Activated CD4-positive, alpha-beta memory T cell treated with anti-CD3 and anti-CD28 coated beads for 36 hours (primary cell): ENCODE measurements around the gene GSC. TPM values are rescaled to one million over a fixed set of nuclear protein-coding genes. Genes with fewer than 3 reads are reported as not detected.
"Not testable (repeated sequence)": the region's sequence is repeated elsewhere in the genome, so short reads cannot be mapped to it uniquely, and the experiment has no call there.

Experiments used
- CTCF ChIA-PET: fragments of 350-600 bp; sonication (Branson Sonifier 250); formaldehyde crosslinking; loops from one replicate; lab custom pipeline; 2021; ENCODE audit warnings: antibody characterized with exemption, inconsistent platforms; lab: Charles Lee
- POLR2A ChIA-PET: fragments of 350-600 bp; sonication (Branson Sonifier 250); formaldehyde crosslinking; loops from one replicate; lab custom pipeline; 2021; ENCODE audit warnings: antibody characterized with exemption; lab: Charles Lee
- DNase-seq: peaks from one replicate; pipeline ENCODE4 v3.0.0-alpha.2; 2020
- H3K27ac Mint-ChIP-seq: one replicate; pipeline ENCODE4 v1.8.0; 2021; ENCODE audit warnings: mixed read lengths
- H3K27me3 Mint-ChIP-seq: one replicate; pipeline ENCODE4 v1.8.0; 2021; ENCODE audit warnings: mixed read lengths
- H3K36me3 Mint-ChIP-seq: one replicate; pipeline ENCODE4 v1.8.0; 2021; ENCODE audit warnings: mixed read lengths
- H3K4me1 Mint-ChIP-seq: one replicate; pipeline ENCODE4 v1.8.0; 2021; ENCODE audit warnings: low read depth, mixed read lengths
- H3K4me3 Mint-ChIP-seq: one replicate; pipeline ENCODE4 v1.8.0; 2021; ENCODE audit warnings: mild to moderate bottlenecking, mixed read lengths
- H3K9me3 Mint-ChIP-seq: one replicate; pipeline ENCODE4 v1.8.0; 2021; ENCODE audit warnings: mixed read lengths
- intact Hi-C: fragments of 100-400 bp; cut with micrococcal nuclease; formaldehyde crosslinking; loops from one replicate; pipeline ENCODE4 v1.15.1; 2023
- total RNA-seq, 2 experiments: library from RNA; stranded (reverse); gene quantifications; one replicate each; pipeline ENCODE4 v1.2.3, GENCODE V29; 2021

GSC gene
- total RNA-seq: not detected

GRCh38 chr14:94769391-94770250, at the start of gene GSC:
GSC (minus strand) TSS chr14:94770113; CDS start chr14:94770015, 98 bp downstream.
- ChIA-PET CTCF (interaction anchor here (1.0 to 1.4 kb wide), 2 partner anchors 21 to 80 kb away, joined by 3 read pairs; no protein-coding TSS in a partner anchor), POLR2A (no interaction called here)
- peaks cover 5% of the 10 kb centered on the region for H3K36me3 Mint-ChIP-seq
- H3K4me3 Mint-ChIP-seq: peak within 1 kb of the TSS; percentile 67
- H3K27me3 Mint-ChIP-seq: peaks cover 80% of the 10 kb centered on the region
- peak; percentile 40 for DNase-seq
- no peaks in the 10 kb centered on the region for H3K9me3 Mint-ChIP-seq
- H3K27ac Mint-ChIP-seq: peak within 1 kb of the TSS; percentile 49
- H3K4me1 Mint-ChIP-seq: peaks cover 16% of the 10 kb centered on the region
- intact Hi-C loops: no loop called here

- no peaks in the 10 kb centered on the region for H3K9me3 Mint-ChIP-seq
- no peak for DNase-seq
- H3K4me3 Mint-ChIP-seq: no peak overlapping the region
- ChIA-PET POLR2A (no interaction called here), CTCF (no interaction called here)
- no peak overlapping the region for H3K27ac Mint-ChIP-seq
- peaks cover 7% of the 10 kb centered on the region for H3K27me3 Mint-ChIP-seq
- H3K36me3 Mint-ChIP-seq: no peaks in the 10 kb centered on the region
- intact Hi-C loops: no loop called here
- no peaks in the 10 kb centered on the region for H3K4me1 Mint-ChIP-seq
These were observed 49.6 kb upstream of the GSC start for GRCh38 chr14:94819531-94819930.

- POLR2A ChIA-PET: no interaction called here
- intact Hi-C loops: no loop called here
- Mint-ChIP-seq H3K4me3 (no peak overlapping the region), H3K9me3 (no peaks in the 10 kb centered on the region), H3K27me3 (peaks cover 2% of the 10 kb centered on the region), H3K36me3 (no peaks in the 10 kb centered on the region), H3K27ac (no peak overlapping the region), H3K4me1 (no peaks in the 10 kb centered on the region)
- DNase-seq: no peak
- CTCF ChIA-PET: interaction anchor here (0.7 kb wide), 1 partner anchor 129 kb away, joined by 3 read pairs; no protein-coding TSS in a partner anchor
These were observed 46.2 kb upstream of the GSC start for GRCh38 chr14:94816113-94816512.

GRCh38 chr14:94805680-94806288, 35.9 kb upstream of the GSC start:
- H3K27me3 Mint-ChIP-seq: peaks cover 8% of the 10 kb centered on the region
- H3K4me1 Mint-ChIP-seq: no peaks in the 10 kb centered on the region
- no peak overlapping the region for H3K4me3 Mint-ChIP-seq
- H3K36me3 Mint-ChIP-seq: no peaks in the 10 kb centered on the region
- no peak overlapping the region for H3K27ac Mint-ChIP-seq
- intact Hi-C loops: no loop called here
- CTCF ChIA-PET: no interaction called here
- no peak for DNase-seq
- no peaks in the 10 kb centered on the region for H3K9me3 Mint-ChIP-seq
- POLR2A ChIA-PET: no interaction called here

- POLR2A ChIA-PET: no interaction called here
These were observed 31.3 kb upstream of the GSC start for GRCh38 chr14:94801225-94801624.

GRCh38 chr14:94800764-94801163, 30.9 kb upstream of the GSC start:
- H3K9me3 Mint-ChIP-seq, intact Hi-C loops, H3K4me3 Mint-ChIP-seq, DNase-seq, H3K4me1 Mint-ChIP-seq, CTCF ChIA-PET, H3K27ac Mint-ChIP-seq, H3K36me3 Mint-ChIP-seq, POLR2A ChIA-PET, H3K27me3 Mint-ChIP-seq: not testable (repeated sequence)

More at GRCh38 chr14:94801225-94801624, 31.3 kb upstream of the GSC start:
- H3K36me3 Mint-ChIP-seq: no peaks in the 10 kb centered on the region
- no peaks in the 10 kb centered on the region for H3K4me1 Mint-ChIP-seq
- no peak overlapping the region for H3K4me3 Mint-ChIP-seq
- CTCF ChIA-PET: no interaction called here
- H3K27me3 Mint-ChIP-seq: peaks cover 7% of the 10 kb centered on the region
- H3K27ac Mint-ChIP-seq: no peak overlapping the region
- no peaks in the 10 kb centered on the region for H3K9me3 Mint-ChIP-seq
- no peak for DNase-seq
- intact Hi-C loops: no loop called here

- Mint-ChIP-seq H3K9me3 (no peaks in the 10 kb centered on the region), H3K4me1 (no peaks in the 10 kb centered on the region), H3K27ac (no peak overlapping the region), H3K27me3 (peaks cover 11% of the 10 kb centered on the region), H3K36me3 (no peaks in the 10 kb centered on the region), H3K4me3 (no peak overlapping the region)
- ChIA-PET POLR2A (no interaction called here), CTCF (no interaction called here)
- intact Hi-C loops: no loop called here
- no peak for DNase-seq
These were observed 28.0 kb upstream of the GSC start for GRCh38 chr14:94797887-94798286.

- DNase-seq: no peak
- Mint-ChIP-seq H3K27me3 (peaks cover 11% of the 10 kb centered on the region), H3K27ac (no peak overlapping the region), H3K4me3 (no peak overlapping the region), H3K9me3 (no peaks in the 10 kb centered on the region), H3K36me3 (no peaks in the 10 kb centered on the region), H3K4me1 (no peaks in the 10 kb centered on the region)
- ChIA-PET CTCF (no interaction called here), POLR2A (no interaction called here)
- intact Hi-C loops: no loop called here
These were observed 26.4 kb upstream of the GSC start for GRCh38 chr14:94796278-94796677.

- CTCF ChIA-PET: no interaction called here
- no peaks in the 10 kb centered on the region for H3K4me1 Mint-ChIP-seq
- intact Hi-C loops: no loop called here
These were observed 25.5 kb upstream of the GSC start for GRCh38 chr14:94795372-94795771.

GRCh38 chr14:94793901-94794300, 24.0 kb upstream of the GSC start:
- intact Hi-C loops: no loop called here
- H3K36me3 Mint-ChIP-seq: no peaks in the 10 kb centered on the region
- H3K4me1 Mint-ChIP-seq: no peaks in the 10 kb centered on the region
- H3K4me3 Mint-ChIP-seq: no peak overlapping the region
- no peak for DNase-seq
- CTCF ChIA-PET: no interaction called here
- peaks cover 5% of the 10 kb centered on the region for H3K27me3 Mint-ChIP-seq
- H3K27ac Mint-ChIP-seq: no peak overlapping the region
- no peaks in the 10 kb centered on the region for H3K9me3 Mint-ChIP-seq
- POLR2A ChIA-PET: no interaction called here

More at GRCh38 chr14:94795372-94795771, 25.5 kb upstream of the GSC start:
- peaks cover 6% of the 10 kb centered on the region for H3K27me3 Mint-ChIP-seq
- H3K27ac Mint-ChIP-seq: no peak overlapping the region
- no peak overlapping the region for H3K4me3 Mint-ChIP-seq
- POLR2A ChIA-PET: no interaction called here
- H3K36me3 Mint-ChIP-seq: no peaks in the 10 kb centered on the region
- no peaks in the 10 kb centered on the region for H3K9me3 Mint-ChIP-seq
- no peak for DNase-seq

- H3K27ac Mint-ChIP-seq: no peak overlapping the region
- no peaks in the 10 kb centered on the region for H3K27me3 Mint-ChIP-seq
- no peaks in the 10 kb centered on the region for H3K9me3 Mint-ChIP-seq
- no peak for DNase-seq
- POLR2A ChIA-PET: no interaction called here
- intact Hi-C loops: no loop called here
- H3K36me3 Mint-ChIP-seq: no peaks in the 10 kb centered on the region
- H3K4me1 Mint-ChIP-seq: no peaks in the 10 kb centered on the region
- H3K4me3 Mint-ChIP-seq: no peak overlapping the region
- CTCF ChIA-PET: no interaction called here
These were observed 17.7 kb upstream of the GSC start for GRCh38 chr14:94787655-94788054.

- DNase-seq: no peak
- CTCF ChIA-PET: no interaction called here
- Mint-ChIP-seq H3K36me3 (no peaks in the 10 kb centered on the region), H3K27ac (no peak overlapping the region), H3K27me3 (peaks cover 1% of the 10 kb centered on the region), H3K4me3 (no peak overlapping the region), H3K9me3 (no peaks in the 10 kb centered on the region), H3K4me1 (no peaks in the 10 kb centered on the region)
- intact Hi-C loops: no loop called here
- POLR2A ChIA-PET: no interaction called here
These were observed 17.2 kb upstream of the GSC start for GRCh38 chr14:94787092-94787491.
